ENCODE data around the gene KCTD12. TPM values are rescaled to one million over a fixed set of nuclear protein-coding genes. Genes with fewer than 3 reads are reported as not detected.

The KCTD12 gene
- total RNA-seq, 1 donor from 2014 or later = 46.2 TPM

GRCh38 chr13:76845865-76846264 lies 40.3 kb downstream of the KCTD12 start:
- no peaks in the 10 kb centered on the region for H3K4me1 Mint-ChIP-seq (ENCODE audit: low read depth)
- H3K36me3 Mint-ChIP-seq (ENCODE audit: insufficient read depth) = no peaks in the 10 kb centered on the region
- TF ChIP-seq CTCF (IDR thresholded peaks at IDR 0.05; ENCODE audit: unreplicated experiment) = no peak
- no peaks in the 10 kb centered on the region for H3K27me3 Mint-ChIP-seq
- no peak overlapping the region for H3K4me3 Mint-ChIP-seq (ENCODE audit: low read depth)
- no peak overlapping the region for H3K27ac Mint-ChIP-seq
- no peak for DNase-seq (ENCODE audit: low spot score, unreplicated experiment)
- H3K9me3 Mint-ChIP-seq (ENCODE audit: low read depth) = no peaks in the 10 kb centered on the region

- TF ChIP-seq CTCF (IDR thresholded peaks at IDR 0.05; ENCODE audit: unreplicated experiment) = no peak
- H3K27ac Mint-ChIP-seq = no peak overlapping the region
- no peaks in the 10 kb centered on the region for H3K36me3 Mint-ChIP-seq (ENCODE audit: insufficient read depth)
- no peaks in the 10 kb centered on the region for H3K9me3 Mint-ChIP-seq (ENCODE audit: low read depth)
- H3K27me3 Mint-ChIP-seq = no peaks in the 10 kb centered on the region
- no peak for DNase-seq (ENCODE audit: low spot score, unreplicated experiment)
- H3K4me1 Mint-ChIP-seq (ENCODE audit: low read depth) = no peaks in the 10 kb centered on the region
- no peak overlapping the region for H3K4me3 Mint-ChIP-seq (ENCODE audit: low read depth)
Measured at GRCh38 chr13:76845367-76845766, 40.8 kb downstream of the KCTD12 start.

GRCh38 chr13:76837801-76838200 lies 48.4 kb downstream of the KCTD12 start:
- no peaks in the 10 kb centered on the region for H3K27me3 Mint-ChIP-seq
- H3K27ac Mint-ChIP-seq = no peak overlapping the region
- no peak overlapping the region for H3K4me3 Mint-ChIP-seq (ENCODE audit: low read depth)
- H3K4me1 Mint-ChIP-seq (ENCODE audit: low read depth) = peaks cover 7% of the 10 kb centered on the region
- no peaks in the 10 kb centered on the region for H3K9me3 Mint-ChIP-seq (ENCODE audit: low read depth)
- DNase-seq (ENCODE audit: low spot score, unreplicated experiment) = no peak
- H3K36me3 Mint-ChIP-seq (ENCODE audit: insufficient read depth) = no peaks in the 10 kb centered on the region
- no peak for TF ChIP-seq CTCF (IDR thresholded peaks at IDR 0.05; ENCODE audit: unreplicated experiment)

- no peak for TF ChIP-seq CTCF (IDR thresholded peaks at IDR 0.05; ENCODE audit: unreplicated experiment)
- no peak overlapping the region for H3K27ac Mint-ChIP-seq
- H3K27me3 Mint-ChIP-seq = peaks cover 4% of the 10 kb centered on the region
- peaks cover 15% of the 10 kb centered on the region for H3K4me1 Mint-ChIP-seq (ENCODE audit: low read depth)
- no peaks in the 10 kb centered on the region for H3K36me3 Mint-ChIP-seq (ENCODE audit: insufficient read depth)
- H3K4me3 Mint-ChIP-seq (ENCODE audit: low read depth) = no peak overlapping the region
- no peaks in the 10 kb centered on the region for H3K9me3 Mint-ChIP-seq (ENCODE audit: low read depth)
- no peak for DNase-seq (ENCODE audit: low spot score, unreplicated experiment)
Measured at GRCh38 chr13:76836311-76836710, 49.9 kb downstream of the KCTD12 start.

GRCh38 chr13:76833441-76833954 lies 52.7 kb downstream of the KCTD12 start:
- no peak overlapping the region for H3K4me3 Mint-ChIP-seq (ENCODE audit: low read depth)
- no peaks in the 10 kb centered on the region for H3K36me3 Mint-ChIP-seq (ENCODE audit: insufficient read depth)
- H3K4me1 Mint-ChIP-seq (ENCODE audit: low read depth) = peaks cover 25% of the 10 kb centered on the region
- no peak overlapping the region for H3K27ac Mint-ChIP-seq
- no peaks in the 10 kb centered on the region for H3K9me3 Mint-ChIP-seq (ENCODE audit: low read depth)
- H3K27me3 Mint-ChIP-seq = peaks cover 4% of the 10 kb centered on the region
- no peak for DNase-seq (ENCODE audit: low spot score, unreplicated experiment)
- TF ChIP-seq CTCF (IDR thresholded peaks at IDR 0.05; ENCODE audit: unreplicated experiment) = no peak

Measured in progenitor cell of endocrine pancreas (in vitro differentiated cells).